GM23338 (cell line): ENCODE measurements around the gene MPO. TPM values are rescaled to one million over a fixed set of nuclear protein-coding genes. Genes with fewer than 3 reads are reported as not detected.

Source experiments
- ATAC-seq: fragments of 200-7000 bp; cut with Tn5 transposase; 3 replicates; pipeline ENCODE4 v1.9.1; 2020
- DNase-seq: peaks from one replicate; pipeline ENCODE4 v3.0.0-alpha.2; 2015; ENCODE audit warnings: low spot score
- H2AFZ ChIP-seq: fragments of 200-600 bp; sonication (generic); 2 replicates; pipeline ENCODE4 v1.8.0; 2016; ENCODE audit warnings: antibody characterized with exemption, mild to moderate bottlenecking, moderate library complexity
- H3F3A ChIP-seq: fragments of 200-600 bp; sonication (generic); replicated peaks from 2 replicates; pipeline ENCODE4 v1.8.0; 2017; ENCODE audit warnings: antibody characterized with exemption, mixed run types, low read depth
- H3K27ac ChIP-seq: fragments of 200-600 bp; sonication (generic); 2 replicates; pipeline ENCODE4 v1.6.1; 2016; ENCODE audit warnings: low read depth
- H3K27me3 ChIP-seq: fragments of 200-600 bp; sonication (generic); 2 replicates; pipeline ENCODE4 v1.8.0; 2016; ENCODE audit warnings: mild to moderate bottlenecking, mixed run types, moderate library complexity; ENCODE audit not compliant: insufficient read depth
- H3K36me3 ChIP-seq: fragments of 200-600 bp; sonication (generic); 2 replicates; pipeline ENCODE4 v1.8.0; 2016; ENCODE audit warnings: mild to moderate bottlenecking; ENCODE audit not compliant: insufficient read depth
- H3K4me1 ChIP-seq: fragments of 200-600 bp; sonication (generic); 2 replicates; pipeline ENCODE4 v1.8.0; 2016; ENCODE audit warnings: mild to moderate bottlenecking, moderate library complexity; ENCODE audit not compliant: insufficient read depth
- H3K4me2 ChIP-seq: fragments of 200-600 bp; sonication (generic); 2 replicates; pipeline ENCODE4 v1.7.1; 2017; ENCODE audit warnings: mixed run types
- H3K4me3 ChIP-seq: fragments of 200-600 bp; sonication (generic); 2 replicates; pipeline ENCODE4 v1.6.1; 2016; ENCODE audit warnings: mixed run types
- H3K79me2 ChIP-seq: fragments of 200-600 bp; sonication (generic); replicated peaks from 2 replicates; pipeline ENCODE4 v1.8.0; 2017; ENCODE audit warnings: mild to moderate bottlenecking; ENCODE audit not compliant: insufficient read depth
- H3K9me2 ChIP-seq: fragments of 200-600 bp; sonication (generic); 2 replicates; pipeline ENCODE4 v1.8.0; 2017; ENCODE audit not compliant: insufficient read depth
- H4K20me1 ChIP-seq: fragments of 200-600 bp; sonication (generic); replicated peaks from 2 replicates; pipeline ENCODE4 v1.8.0; 2017; ENCODE audit warnings: mild to moderate bottlenecking; ENCODE audit not compliant: insufficient read depth
- H3K27ac Mint-ChIP-seq: 2 replicates; pipeline ENCODE4 v1.8.0; 2020; ENCODE audit warnings: inconsistent platforms, mild to moderate bottlenecking, moderate library complexity, mixed read lengths
- H3K27me3 Mint-ChIP-seq: 3 replicates; pipeline ENCODE4 v1.8.0; 2022; ENCODE audit warnings: low read depth, mild to moderate bottlenecking, moderate library complexity, mixed read lengths, inconsistent platforms; ENCODE audit not compliant: insufficient read depth, poor library complexity
- H3K36me3 Mint-ChIP-seq: 3 replicates; pipeline ENCODE4 v1.8.0; 2021; ENCODE audit warnings: low read depth, mild to moderate bottlenecking, inconsistent platforms, moderate library complexity, mixed read lengths
- H3K4me1 Mint-ChIP-seq: 3 replicates; pipeline ENCODE4 v1.8.0; 2020; ENCODE audit warnings: mild to moderate bottlenecking, inconsistent platforms, mixed read lengths
- H3K4me3 Mint-ChIP-seq: 3 replicates; pipeline ENCODE4 v1.8.0; 2021; ENCODE audit warnings: moderate library complexity, mild to moderate bottlenecking, inconsistent platforms, mixed read lengths
- H3K9me3 Mint-ChIP-seq: 3 replicates; pipeline ENCODE4 v1.8.0; 2020; ENCODE audit warnings: moderate library complexity, mild to moderate bottlenecking, inconsistent platforms, mixed read lengths
- CREB1 ChIP-seq: fragments of 250-450 bp; sonication (Bioruptor Pico); IDR thresholded peaks from 2 replicates; pipeline ENCODE4 v1.5.0; 2020; ENCODE audit warnings: low read depth, mild to moderate bottlenecking, moderate library complexity
- EZH2 ChIP-seq: fragments of 200-600 bp; sonication (generic); IDR thresholded peaks from one replicate; pipeline ENCODE4 v1.8.0; 2017; ENCODE audit warnings: antibody characterized with exemption, mild to moderate bottlenecking, low read depth; ENCODE audit not compliant: unreplicated experiment
- EZH2phosphoT487 ChIP-seq: fragments of 200-600 bp; sonication (generic); IDR thresholded peaks from one replicate; pipeline ENCODE4 v1.8.1; 2018; ENCODE audit warnings: antibody characterized with exemption; ENCODE audit not compliant: unreplicated experiment
- JUNB ChIP-seq: IDR thresholded peaks from one replicate; pipeline ENCODE4 v1.6.1; 2016; ENCODE audit warnings: antibody characterized with exemption; ENCODE audit not compliant: unreplicated experiment
- NANOG ChIP-seq: IDR thresholded peaks from 2 replicates; pipeline ENCODE4 v1.6.1; 2016; ENCODE audit warnings: antibody characterized with exemption, borderline replicate concordance
- STAT1 ChIP-seq: IDR thresholded peaks from one replicate; pipeline ENCODE4 v1.6.1; 2016; ENCODE audit warnings: antibody characterized with exemption; ENCODE audit not compliant: unreplicated experiment
- ZNF114 ChIP-seq: fragments of 250-450 bp; sonication (Bioruptor Pico); IDR thresholded peaks from 2 replicates; pipeline ENCODE4 v1.5.0; 2020; ENCODE audit warnings: mild to moderate bottlenecking, moderate library complexity
- ZNF331 ChIP-seq: fragments of 250-450 bp; sonication (Bioruptor Pico); IDR thresholded peaks from 2 replicates; pipeline ENCODE4 v1.5.0; 2020; ENCODE audit warnings: low read depth, mild to moderate bottlenecking, moderate library complexity
- polyA plus RNA-seq: library from polyadenylated mRNA; unstranded; fragments of >200 nt; fragmentation: Nextera tagmentation; extraction: Ambion mirVana; gene quantifications from 2 replicates; pipeline ENCODE4 v1.2.1, GENCODE V29; 2016
- total RNA-seq: library from RNA; depleted of rRNA; stranded (reverse); fragments of >200 nt; shearing (Covaris generic); gene quantifications from 2 replicates; pipeline ENCODE4 v1.2.3, GENCODE V29; 2014
- TF ChIP-seq, protein P1 (sequence below): IDR thresholded peaks from 2 replicates; pipeline ENCODE4 v1.6.1; 2016; ENCODE audit warnings: antibody characterized with exemption
- TF ChIP-seq, protein P2 (sequence below): IDR thresholded peaks from one replicate; pipeline ENCODE4 v1.6.1; 2018; ENCODE audit warnings: antibody characterized with exemption; ENCODE audit not compliant: unreplicated experiment
- TF ChIP-seq, protein P3 (sequence below), 2 experiments: fragments of 200-600 bp in 1 of 2; sonication (generic) in 1 of 2; conservative IDR thresholded peaks; 2 replicates each; pipeline versions ENCODE4 v1.5.1 to v1.6.1; 2016 to 2017; ENCODE audit warnings: antibody characterized with exemption in 2 of 2, low read depth in 2 of 2, mild to moderate bottlenecking in 2 of 2, moderate library complexity in 1 of 2
- TF ChIP-seq, protein P4 (sequence below): fragments of 250-450 bp; sonication (Bioruptor Pico); IDR thresholded peaks from 2 replicates; pipeline ENCODE4 v1.5.0; 2020; ENCODE audit warnings: mild to moderate bottlenecking, moderate library complexity

The MPO gene
- total and polyA plus RNA-seq, 2 experiments from 2014 or later, result 0.08 TPM; not detected in 1

DNA sequence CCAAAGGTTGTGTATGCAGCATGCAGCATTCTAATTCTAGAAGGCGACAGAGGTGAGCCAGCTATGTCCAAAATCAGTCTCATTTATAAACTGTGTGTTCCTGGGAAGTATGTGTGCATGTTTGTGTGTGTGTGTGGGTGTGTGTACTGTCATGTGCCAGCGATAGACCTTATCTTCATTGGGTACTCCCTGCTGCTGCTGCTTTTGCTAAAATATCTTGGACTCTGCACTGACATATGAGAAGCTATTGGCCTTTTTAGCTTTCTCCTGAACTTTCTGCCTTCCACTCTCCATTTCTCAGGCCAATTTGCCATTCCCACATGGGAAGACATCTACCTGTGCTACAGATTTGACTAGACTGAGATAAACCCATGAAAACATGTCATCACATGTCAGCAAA lies 44.3 kb downstream of the MPO start (continued):
- TF ChIP-seq, protein P1, sequence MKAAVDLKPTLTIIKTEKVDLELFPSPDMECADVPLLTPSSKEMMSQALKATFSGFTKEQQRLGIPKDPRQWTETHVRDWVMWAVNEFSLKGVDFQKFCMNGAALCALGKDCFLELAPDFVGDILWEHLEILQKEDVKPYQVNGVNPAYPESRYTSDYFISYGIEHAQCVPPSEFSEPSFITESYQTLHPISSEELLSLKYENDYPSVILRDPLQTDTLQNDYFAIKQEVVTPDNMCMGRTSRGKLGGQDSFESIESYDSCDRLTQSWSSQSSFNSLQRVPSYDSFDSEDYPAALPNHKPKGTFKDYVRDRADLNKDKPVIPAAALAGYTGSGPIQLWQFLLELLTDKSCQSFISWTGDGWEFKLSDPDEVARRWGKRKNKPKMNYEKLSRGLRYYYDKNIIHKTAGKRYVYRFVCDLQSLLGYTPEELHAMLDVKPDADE, result no peak
- TF ChIP-seq CREB1 (CRISPR knock-in tag) (no peak), ZNF114 (no peak), ZNF331 (CRISPR knock-in tag) (no peak)

DNA sequence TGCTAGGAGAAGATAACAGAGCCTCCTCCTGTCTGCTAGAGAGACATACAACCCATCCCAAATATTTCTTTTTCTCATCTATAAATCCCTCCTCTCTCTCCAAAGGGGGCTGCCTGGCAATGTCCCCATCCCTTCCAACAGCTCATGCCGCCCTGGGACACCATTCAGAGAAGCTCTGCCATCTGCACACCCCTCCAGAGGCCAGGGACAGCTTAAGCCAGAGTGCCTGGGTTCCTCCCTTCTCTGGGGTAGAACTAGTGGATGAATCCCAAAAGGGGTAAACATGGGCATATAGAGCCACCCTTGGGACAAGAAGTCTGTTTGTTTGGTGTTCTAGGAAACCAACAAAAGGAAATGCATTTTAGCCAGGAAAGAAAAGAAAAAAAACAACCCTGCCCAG lies 44.9 kb downstream of the MPO start:
- no peak overlapping the region for H3K27ac Mint-ChIP-seq
- ATAC-seq, result no peak
- no peaks in the 10 kb centered on the region for H3K4me1 Mint-ChIP-seq
- no peaks in the 10 kb centered on the region for H3K36me3 ChIP-seq
- no peak overlapping the region for H3K4me2 ChIP-seq
- no peak for DNase-seq
- H3K4me3 Mint-ChIP-seq, result no peak overlapping the region
- no peak overlapping the region for H3K4me3 ChIP-seq
- TF ChIP-seq, protein P2, sequence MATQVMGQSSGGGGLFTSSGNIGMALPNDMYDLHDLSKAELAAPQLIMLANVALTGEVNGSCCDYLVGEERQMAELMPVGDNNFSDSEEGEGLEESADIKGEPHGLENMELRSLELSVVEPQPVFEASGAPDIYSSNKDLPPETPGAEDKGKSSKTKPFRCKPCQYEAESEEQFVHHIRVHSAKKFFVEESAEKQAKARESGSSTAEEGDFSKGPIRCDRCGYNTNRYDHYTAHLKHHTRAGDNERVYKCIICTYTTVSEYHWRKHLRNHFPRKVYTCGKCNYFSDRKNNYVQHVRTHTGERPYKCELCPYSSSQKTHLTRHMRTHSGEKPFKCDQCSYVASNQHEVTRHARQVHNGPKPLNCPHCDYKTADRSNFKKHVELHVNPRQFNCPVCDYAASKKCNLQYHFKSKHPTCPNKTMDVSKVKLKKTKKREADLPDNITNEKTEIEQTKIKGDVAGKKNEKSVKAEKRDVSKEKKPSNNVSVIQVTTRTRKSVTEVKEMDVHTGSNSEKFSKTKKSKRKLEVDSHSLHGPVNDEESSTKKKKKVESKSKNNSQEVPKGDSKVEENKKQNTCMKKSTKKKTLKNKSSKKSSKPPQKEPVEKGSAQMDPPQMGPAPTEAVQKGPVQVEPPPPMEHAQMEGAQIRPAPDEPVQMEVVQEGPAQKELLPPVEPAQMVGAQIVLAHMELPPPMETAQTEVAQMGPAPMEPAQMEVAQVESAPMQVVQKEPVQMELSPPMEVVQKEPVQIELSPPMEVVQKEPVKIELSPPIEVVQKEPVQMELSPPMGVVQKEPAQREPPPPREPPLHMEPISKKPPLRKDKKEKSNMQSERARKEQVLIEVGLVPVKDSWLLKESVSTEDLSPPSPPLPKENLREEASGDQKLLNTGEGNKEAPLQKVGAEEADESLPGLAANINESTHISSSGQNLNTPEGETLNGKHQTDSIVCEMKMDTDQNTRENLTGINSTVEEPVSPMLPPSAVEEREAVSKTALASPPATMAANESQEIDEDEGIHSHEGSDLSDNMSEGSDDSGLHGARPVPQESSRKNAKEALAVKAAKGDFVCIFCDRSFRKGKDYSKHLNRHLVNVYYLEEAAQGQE, result no peak
- TF ChIP-seq, protein P3, sequence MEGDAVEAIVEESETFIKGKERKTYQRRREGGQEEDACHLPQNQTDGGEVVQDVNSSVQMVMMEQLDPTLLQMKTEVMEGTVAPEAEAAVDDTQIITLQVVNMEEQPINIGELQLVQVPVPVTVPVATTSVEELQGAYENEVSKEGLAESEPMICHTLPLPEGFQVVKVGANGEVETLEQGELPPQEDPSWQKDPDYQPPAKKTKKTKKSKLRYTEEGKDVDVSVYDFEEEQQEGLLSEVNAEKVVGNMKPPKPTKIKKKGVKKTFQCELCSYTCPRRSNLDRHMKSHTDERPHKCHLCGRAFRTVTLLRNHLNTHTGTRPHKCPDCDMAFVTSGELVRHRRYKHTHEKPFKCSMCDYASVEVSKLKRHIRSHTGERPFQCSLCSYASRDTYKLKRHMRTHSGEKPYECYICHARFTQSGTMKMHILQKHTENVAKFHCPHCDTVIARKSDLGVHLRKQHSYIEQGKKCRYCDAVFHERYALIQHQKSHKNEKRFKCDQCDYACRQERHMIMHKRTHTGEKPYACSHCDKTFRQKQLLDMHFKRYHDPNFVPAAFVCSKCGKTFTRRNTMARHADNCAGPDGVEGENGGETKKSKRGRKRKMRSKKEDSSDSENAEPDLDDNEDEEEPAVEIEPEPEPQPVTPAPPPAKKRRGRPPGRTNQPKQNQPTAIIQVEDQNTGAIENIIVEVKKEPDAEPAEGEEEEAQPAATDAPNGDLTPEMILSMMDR (conservative IDR thresholded peaks at IDR 0.05; ENCODE audit: low read depth in 2 of 2), result no peak
- TF ChIP-seq ZNF331 (CRISPR knock-in tag) (no peak), CREB1 (CRISPR knock-in tag) (no peak), EZH2phosphoT487 (no peak), STAT1 (no peak), JUNB (no peak), NANOG (no peak), EZH2 (no peak)
- TF ChIP-seq, protein P1, result no peak
- TF ChIP-seq, protein P4, sequence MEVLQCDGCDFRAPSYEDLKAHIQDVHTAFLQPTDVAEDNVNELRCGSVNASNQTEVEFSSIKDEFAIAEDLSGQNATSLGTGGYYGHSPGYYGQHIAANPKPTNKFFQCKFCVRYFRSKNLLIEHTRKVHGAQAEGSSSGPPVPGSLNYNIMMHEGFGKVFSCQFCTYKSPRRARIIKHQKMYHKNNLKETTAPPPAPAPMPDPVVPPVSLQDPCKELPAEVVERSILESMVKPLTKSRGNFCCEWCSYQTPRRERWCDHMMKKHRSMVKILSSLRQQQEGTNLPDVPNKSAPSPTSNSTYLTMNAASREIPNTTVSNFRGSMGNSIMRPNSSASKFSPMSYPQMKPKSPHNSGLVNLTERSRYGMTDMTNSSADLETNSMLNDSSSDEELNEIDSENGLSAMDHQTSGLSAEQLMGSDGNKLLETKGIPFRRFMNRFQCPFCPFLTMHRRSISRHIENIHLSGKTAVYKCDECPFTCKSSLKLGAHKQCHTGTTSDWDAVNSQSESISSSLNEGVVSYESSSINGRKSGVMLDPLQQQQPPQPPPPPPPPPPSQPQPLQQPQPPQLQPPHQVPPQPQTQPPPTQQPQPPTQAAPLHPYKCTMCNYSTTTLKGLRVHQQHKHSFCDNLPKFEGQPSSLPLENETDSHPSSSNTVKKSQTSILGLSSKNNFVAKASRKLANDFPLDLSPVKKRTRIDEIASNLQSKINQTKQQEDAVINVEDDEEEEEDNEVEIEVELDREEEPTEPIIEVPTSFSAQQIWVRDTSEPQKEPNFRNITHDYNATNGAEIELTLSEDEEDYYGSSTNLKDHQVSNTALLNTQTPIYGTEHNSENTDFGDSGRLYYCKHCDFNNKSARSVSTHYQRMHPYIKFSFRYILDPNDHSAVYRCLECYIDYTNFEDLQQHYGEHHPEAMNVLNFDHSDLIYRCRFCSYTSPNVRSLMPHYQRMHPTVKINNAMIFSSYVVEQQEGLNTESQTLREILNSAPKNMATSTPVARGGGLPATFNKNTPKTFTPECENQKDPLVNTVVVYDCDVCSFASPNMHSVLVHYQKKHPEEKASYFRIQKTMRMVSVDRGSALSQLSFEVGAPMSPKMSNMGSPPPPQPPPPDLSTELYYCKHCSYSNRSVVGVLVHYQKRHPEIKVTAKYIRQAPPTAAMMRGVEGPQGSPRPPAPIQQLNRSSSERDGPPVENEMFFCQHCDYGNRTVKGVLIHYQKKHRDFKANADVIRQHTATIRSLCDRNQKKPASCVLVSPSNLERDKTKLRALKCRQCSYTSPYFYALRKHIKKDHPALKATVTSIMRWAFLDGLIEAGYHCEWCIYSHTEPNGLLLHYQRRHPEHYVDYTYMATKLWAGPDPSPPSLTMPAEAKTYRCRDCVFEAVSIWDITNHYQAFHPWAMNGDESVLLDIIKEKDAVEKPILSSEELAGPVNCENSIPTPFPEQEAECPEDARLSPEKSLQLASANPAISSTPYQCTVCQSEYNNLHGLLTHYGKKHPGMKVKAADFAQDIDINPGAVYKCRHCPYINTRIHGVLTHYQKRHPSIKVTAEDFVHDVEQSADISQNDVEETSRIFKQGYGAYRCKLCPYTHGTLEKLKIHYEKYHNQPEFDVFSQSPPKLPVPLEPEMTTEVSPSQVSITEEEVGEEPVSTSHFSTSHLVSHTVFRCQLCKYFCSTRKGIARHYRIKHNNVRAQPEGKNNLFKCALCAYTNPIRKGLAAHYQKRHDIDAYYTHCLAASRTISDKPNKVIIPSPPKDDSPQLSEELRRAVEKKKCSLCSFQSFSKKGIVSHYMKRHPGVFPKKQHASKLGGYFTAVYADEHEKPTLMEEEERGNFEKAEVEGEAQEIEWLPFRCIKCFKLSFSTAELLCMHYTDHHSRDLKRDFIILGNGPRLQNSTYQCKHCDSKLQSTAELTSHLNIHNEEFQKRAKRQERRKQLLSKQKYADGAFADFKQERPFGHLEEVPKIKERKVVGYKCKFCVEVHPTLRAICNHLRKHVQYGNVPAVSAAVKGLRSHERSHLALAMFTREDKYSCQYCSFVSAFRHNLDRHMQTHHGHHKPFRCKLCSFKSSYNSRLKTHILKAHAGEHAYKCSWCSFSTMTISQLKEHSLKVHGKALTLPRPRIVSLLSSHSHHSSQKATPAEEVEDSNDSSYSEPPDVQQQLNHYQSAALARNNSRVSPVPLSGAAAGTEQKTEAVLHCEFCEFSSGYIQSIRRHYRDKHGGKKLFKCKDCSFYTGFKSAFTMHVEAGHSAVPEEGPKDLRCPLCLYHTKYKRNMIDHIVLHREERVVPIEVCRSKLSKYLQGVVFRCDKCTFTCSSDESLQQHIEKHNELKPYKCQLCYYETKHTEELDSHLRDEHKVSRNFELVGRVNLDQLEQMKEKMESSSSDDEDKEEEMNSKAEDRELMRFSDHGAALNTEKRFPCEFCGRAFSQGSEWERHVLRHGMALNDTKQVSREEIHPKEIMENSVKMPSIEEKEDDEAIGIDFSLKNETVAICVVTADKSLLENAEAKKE (CRISPR knock-in tag), result no peak
- no peaks in the 10 kb centered on the region for H3F3A ChIP-seq
- no peaks in the 10 kb centered on the region for H3K4me1 ChIP-seq
- peaks cover 14% of the 10 kb centered on the region; the same call in 1 of the 2 replicates for H3K27me3 ChIP-seq
- no peak overlapping the region for H2AFZ ChIP-seq
- H3K27ac ChIP-seq, result no peak overlapping the region
- no peaks in the 10 kb centered on the region for H3K27me3 Mint-ChIP-seq
- H3K79me2 ChIP-seq, result no peaks in the 10 kb centered on the region
- H3K9me2 ChIP-seq, result no peaks in the 10 kb centered on the region
- H3K36me3 Mint-ChIP-seq, result no peaks in the 10 kb centered on the region
- H3K9me3 Mint-ChIP-seq, result no peaks in the 10 kb centered on the region
- H4K20me1 ChIP-seq, result no peaks in the 10 kb centered on the region
